Mesothelial cell of epicardium (in vitro differentiated cells): Measurements from ENCODE around the gene ENTPD1. TPM values are rescaled to one million over a fixed set of nuclear protein-coding genes. Genes with fewer than 3 reads are reported as not detected.
"Not testable (repeated sequence)": the region's sequence is repeated elsewhere in the genome, so short reads cannot be mapped to it uniquely, and the experiment has no call there.

ENCODE experiments used
- DNase-seq, 2 experiments: peaks; one replicate each; pipeline ENCODE4 v3.0.0; 2021; ENCODE audit warnings: low spot score in 2 of 2; ENCODE audit not compliant: unreplicated experiment in 2 of 2
- H3K27ac Mint-ChIP-seq: 2 replicates; pipeline ENCODE4 v1.8.0; 2021; ENCODE audit warnings: mixed read lengths
- H3K27me3 Mint-ChIP-seq: 2 replicates; pipeline ENCODE4 v1.8.0; 2021; ENCODE audit warnings: low read depth, mixed read lengths
- H3K36me3 Mint-ChIP-seq: 2 replicates; pipeline ENCODE4 v1.8.0; 2021; ENCODE audit warnings: mixed read lengths
- H3K4me1 Mint-ChIP-seq: 2 replicates; pipeline ENCODE4 v1.8.0; 2021; ENCODE audit warnings: mixed read lengths
- H3K4me3 Mint-ChIP-seq: 2 replicates; pipeline ENCODE4 v1.8.0; 2021; ENCODE audit warnings: mild to moderate bottlenecking, moderate library complexity, mixed read lengths
- H3K9me3 Mint-ChIP-seq: 2 replicates; pipeline ENCODE4 v1.8.0; 2021; ENCODE audit warnings: mixed read lengths
- CTCF ChIP-seq: fragments of 200-600 bp; sonication (generic); IDR thresholded peaks from one replicate; pipeline ENCODE4 v1.5.0; 2021; ENCODE audit warnings: antibody characterized with exemption; ENCODE audit not compliant: unreplicated experiment
- total RNA-seq: library from RNA; stranded (reverse); gene quantifications from 3 replicates; pipeline ENCODE4 v1.2.1, GENCODE V29; 2021

The ENTPD1 gene
- total RNA-seq, 1 donor from 2014 or later: 1.1 TPM

- Mint-ChIP-seq H3K27ac (no peak overlapping the region), H3K27me3 (no peaks in the 10 kb centered on the region), H3K4me1 (peaks cover 4% of the 10 kb centered on the region), H3K4me3 (no peak overlapping the region), H3K9me3 (no peaks in the 10 kb centered on the region), H3K36me3 (no peaks in the 10 kb centered on the region)
- no peak for DNase-seq
- no peak for TF ChIP-seq CTCF
Observed at GRCh38 chr10:95716866-95717265, 39.1 kb upstream of the ENTPD1 start.

- not testable (repeated sequence) for H3K27me3 Mint-ChIP-seq, H3K4me1 Mint-ChIP-seq, H3K4me3 Mint-ChIP-seq, DNase-seq, H3K27ac Mint-ChIP-seq, H3K36me3 Mint-ChIP-seq, H3K9me3 Mint-ChIP-seq
Observed at GRCh38 chr10:95720745-95721144, 35.2 kb upstream of the ENTPD1 start.

- not testable (repeated sequence) for H3K4me3 Mint-ChIP-seq, DNase-seq, H3K4me1 Mint-ChIP-seq, H3K9me3 Mint-ChIP-seq, H3K27me3 Mint-ChIP-seq, H3K27ac Mint-ChIP-seq, H3K36me3 Mint-ChIP-seq
Observed at GRCh38 chr10:95722496-95722895, 33.5 kb upstream of the ENTPD1 start.

GRCh38 chr10:95728526-95728925, 27.4 kb upstream of the ENTPD1 start:
- DNase-seq: no peak
- H3K36me3 Mint-ChIP-seq: peaks cover 2% of the 10 kb centered on the region
- peaks cover 7% of the 10 kb centered on the region for H3K27me3 Mint-ChIP-seq
- TF ChIP-seq CTCF: no peak
- no peak overlapping the region for H3K27ac Mint-ChIP-seq
- no peaks in the 10 kb centered on the region for H3K4me1 Mint-ChIP-seq
- H3K9me3 Mint-ChIP-seq: peaks cover 21% of the 10 kb centered on the region
- no peak overlapping the region for H3K4me3 Mint-ChIP-seq

GRCh38 chr10:95729323-95730055, 26.5 kb upstream of the ENTPD1 start:
- H3K27ac Mint-ChIP-seq: no peak overlapping the region
- no peak overlapping the region for H3K4me3 Mint-ChIP-seq
- H3K36me3 Mint-ChIP-seq: peaks cover 2% of the 10 kb centered on the region
- no peak for DNase-seq
- H3K9me3 Mint-ChIP-seq: peaks cover 31% of the 10 kb centered on the region
- TF ChIP-seq CTCF: no peak
- no peaks in the 10 kb centered on the region for H3K4me1 Mint-ChIP-seq
- H3K27me3 Mint-ChIP-seq: peaks cover 7% of the 10 kb centered on the region

GRCh38 chr10:95730233-95730632, 25.7 kb upstream of the ENTPD1 start:
- H3K36me3 Mint-ChIP-seq: peaks cover 2% of the 10 kb centered on the region
- no peak for DNase-seq
- H3K27ac Mint-ChIP-seq: no peak overlapping the region
- peaks cover 7% of the 10 kb centered on the region for H3K27me3 Mint-ChIP-seq
- no peaks in the 10 kb centered on the region for H3K4me1 Mint-ChIP-seq
- H3K9me3 Mint-ChIP-seq: peaks cover 28% of the 10 kb centered on the region
- H3K4me3 Mint-ChIP-seq: no peak overlapping the region
- no peak for TF ChIP-seq CTCF

- H3K4me1 Mint-ChIP-seq, H3K27ac Mint-ChIP-seq, DNase-seq, H3K27me3 Mint-ChIP-seq, H3K36me3 Mint-ChIP-seq, H3K4me3 Mint-ChIP-seq: not testable (repeated sequence)
- peaks cover 27% of the 10 kb centered on the region for H3K9me3 Mint-ChIP-seq
Observed at GRCh38 chr10:95732907-95733306, 23.1 kb upstream of the ENTPD1 start.
